ENCODE results near the gene ENOX2. TPM values are rescaled to one million over a fixed set of nuclear protein-coding genes. Genes with fewer than 3 reads are reported as not detected.

Gene ENOX2
- total RNA-seq, 1 donor from 2014 or later = 25.2 TPM

DNA sequence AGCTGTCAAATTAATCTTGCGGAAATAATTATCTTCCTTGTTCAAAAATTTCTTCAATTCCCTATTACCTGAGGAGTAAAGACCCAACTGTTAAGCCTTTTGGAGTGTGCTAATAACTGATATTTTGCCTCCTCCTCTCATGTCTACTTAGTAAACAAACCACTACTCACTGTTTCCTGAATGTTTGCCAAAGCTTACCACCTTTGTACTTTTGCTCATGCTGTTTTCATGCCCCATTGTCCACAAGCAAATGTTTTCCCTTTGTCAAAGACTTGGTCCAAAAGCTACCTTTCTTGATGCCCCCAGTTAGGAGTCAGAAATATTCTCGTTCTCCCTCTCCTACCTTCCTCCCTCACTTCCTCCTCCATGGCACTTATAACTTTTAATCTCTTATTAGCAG, 226.1 kb downstream of the ENOX2 start:
- no peak for TF ChIP-seq CTCF (conservative IDR thresholded peaks at IDR 0.05)
- Mint-ChIP-seq H3K36me3 (peaks cover 28% of the 10 kb centered on the region), H3K9me3 (no peaks in the 10 kb centered on the region), H3K4me3 (no peak overlapping the region), H3K27me3 (no peaks in the 10 kb centered on the region), H3K4me1 (ENCODE audit: unreplicated experiment) (peaks cover 5% of the 10 kb centered on the region), H3K27ac (no peak overlapping the region)
- DNase-seq (ENCODE audit: extremely low spot score, unreplicated experiment) = no peak

DNA sequence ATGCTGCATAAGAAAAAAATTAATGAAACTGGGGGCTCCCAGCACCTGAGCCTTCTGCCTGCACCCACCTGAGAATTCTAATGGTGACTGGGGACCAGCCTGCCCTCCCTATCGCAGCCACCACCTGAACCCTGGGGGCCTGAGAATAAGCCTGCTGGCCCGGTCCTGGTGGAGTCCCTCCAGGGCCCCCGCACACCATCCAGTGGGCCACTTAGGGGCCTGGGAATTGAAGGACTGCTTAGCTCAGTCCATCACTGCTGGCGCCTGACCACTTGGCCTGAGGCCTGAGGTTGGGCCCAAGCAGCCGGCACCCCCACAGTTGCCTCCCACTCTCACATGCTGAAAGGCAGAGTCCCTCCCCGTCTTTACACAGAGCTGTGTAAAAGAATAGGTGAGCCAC, 230.8 kb downstream of the ENOX2 start:
- no peak for DNase-seq (ENCODE audit: extremely low spot score, unreplicated experiment)
- Mint-ChIP-seq H3K27ac (no peak overlapping the region), H3K36me3 (peaks cover 34% of the 10 kb centered on the region)

DNA sequence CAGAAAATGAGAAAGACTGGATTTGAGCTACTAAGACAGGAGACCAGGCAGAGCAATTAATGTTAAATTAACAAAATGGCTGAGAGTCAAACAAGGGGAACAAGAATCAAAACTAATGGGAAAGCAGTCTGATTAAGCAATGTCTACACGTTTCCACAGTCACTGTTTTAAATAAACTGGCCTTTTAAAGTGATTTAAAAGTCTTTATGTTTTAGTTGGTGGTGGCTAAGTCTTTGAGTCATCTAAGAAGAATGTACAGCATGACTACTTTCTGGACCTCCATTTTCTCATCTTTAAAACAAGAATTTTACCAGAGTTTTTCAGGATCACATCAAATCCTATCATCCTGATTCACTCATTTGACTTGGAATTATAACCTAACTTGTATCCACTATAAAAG, 233.8 kb downstream of the ENOX2 start:
- TF ChIP-seq CTCF (conservative IDR thresholded peaks at IDR 0.05) = no peak
- Mint-ChIP-seq H3K4me3 (no peak overlapping the region), H3K9me3 (no peaks in the 10 kb centered on the region), H3K27ac (no peak overlapping the region), H3K4me1 (ENCODE audit: unreplicated experiment) (no peaks in the 10 kb centered on the region), H3K36me3 (peaks cover 32% of the 10 kb centered on the region), H3K27me3 (no peaks in the 10 kb centered on the region)
- DNase-seq (ENCODE audit: extremely low spot score, unreplicated experiment) = no peak

More for the DNA sequence above, 230.8 kb downstream of the ENOX2 start:
- Mint-ChIP-seq H3K27me3 (no peaks in the 10 kb centered on the region), H3K4me1 (ENCODE audit: unreplicated experiment) (no peaks in the 10 kb centered on the region), H3K9me3 (no peaks in the 10 kb centered on the region), H3K4me3 (no peak overlapping the region)
- TF ChIP-seq CTCF (conservative IDR thresholded peaks at IDR 0.05) = no peak

DNA sequence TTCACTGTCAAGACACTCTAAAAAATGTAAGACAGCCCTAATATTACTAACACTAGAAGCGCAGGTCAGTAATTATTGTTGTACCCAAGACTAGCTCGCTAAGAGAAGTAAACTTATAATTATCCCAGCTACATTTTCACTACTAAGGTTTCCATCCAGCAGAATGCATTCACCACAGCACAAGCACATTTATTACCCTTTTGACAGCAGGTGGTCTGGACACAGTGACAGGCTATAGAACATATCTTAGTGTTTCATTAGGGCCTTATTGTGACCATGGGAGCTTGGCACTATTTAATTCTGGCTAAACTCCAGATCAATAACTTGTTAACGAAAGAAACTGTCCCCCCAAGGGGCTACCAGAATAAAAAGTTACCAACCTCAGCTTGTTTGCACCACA, 237.7 kb downstream of the ENOX2 start:
- Mint-ChIP-seq H3K27me3 (no peaks in the 10 kb centered on the region), H3K9me3 (no peaks in the 10 kb centered on the region), H3K4me3 (no peak overlapping the region), H3K36me3 (peaks cover 33% of the 10 kb centered on the region), H3K27ac (no peak overlapping the region), H3K4me1 (ENCODE audit: unreplicated experiment) (no peaks in the 10 kb centered on the region)
- no peak for TF ChIP-seq CTCF (conservative IDR thresholded peaks at IDR 0.05)
- DNase-seq (ENCODE audit: extremely low spot score, unreplicated experiment) = no peak

DNA sequence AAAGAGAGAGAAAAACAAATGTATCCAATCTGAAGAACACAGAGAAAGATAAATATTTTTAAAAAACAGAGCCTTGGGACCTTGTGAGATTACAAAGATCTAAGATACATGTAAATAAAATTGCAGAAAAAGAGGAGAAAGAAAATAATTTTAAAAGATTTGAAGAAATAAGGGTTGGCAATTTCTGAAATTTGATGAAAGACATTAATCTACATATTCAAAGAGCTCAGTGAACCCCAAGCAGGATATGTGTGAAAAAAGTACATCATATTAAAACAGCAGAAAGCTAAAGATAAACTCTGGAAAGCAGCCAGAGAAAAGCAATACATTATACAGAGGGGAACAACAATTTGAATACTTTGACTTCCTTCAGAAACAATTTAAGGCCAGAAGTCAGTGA, 244.7 kb downstream of the ENOX2 start:
- no peaks in the 10 kb centered on the region for H3K9me3 Mint-ChIP-seq
- no peak overlapping the region for H3K27ac Mint-ChIP-seq
- TF ChIP-seq CTCF (conservative IDR thresholded peaks at IDR 0.05) = no peak
- peaks cover 28% of the 10 kb centered on the region for H3K36me3 Mint-ChIP-seq
- peaks cover 7% of the 10 kb centered on the region for H3K4me1 Mint-ChIP-seq (ENCODE audit: unreplicated experiment)
- DNase-seq (ENCODE audit: extremely low spot score, unreplicated experiment) = no peak
- no peak overlapping the region for H3K4me3 Mint-ChIP-seq
- H3K27me3 Mint-ChIP-seq = peaks cover 3% of the 10 kb centered on the region

DNA sequence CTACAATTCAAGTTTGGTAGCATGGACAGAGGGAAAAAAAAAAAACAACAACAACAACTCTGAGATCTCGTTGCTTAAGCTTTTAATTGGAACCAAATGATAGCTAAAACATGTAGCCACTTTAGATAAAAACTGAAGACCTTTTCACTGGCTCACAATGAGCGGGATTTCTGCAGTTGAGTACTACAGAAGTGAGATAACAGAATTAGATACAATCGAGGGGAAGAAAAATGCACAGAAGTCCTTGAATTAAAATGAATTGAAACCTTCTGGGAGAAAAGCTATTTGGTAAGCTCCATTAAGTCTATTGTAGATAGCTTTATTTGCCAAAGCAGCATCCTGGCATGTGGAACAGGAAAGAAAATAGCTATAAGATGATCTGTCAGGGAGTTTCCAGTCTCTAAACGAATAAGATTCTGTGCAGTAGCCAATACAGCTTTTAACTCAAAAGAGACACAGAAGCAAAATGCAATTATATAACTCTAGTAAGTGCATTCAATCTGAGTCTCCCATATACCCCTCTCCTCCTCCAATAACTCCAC, 248.5 kb downstream of the ENOX2 start:
- peaks cover 15% of the 10 kb centered on the region for H3K36me3 Mint-ChIP-seq
- H3K4me1 Mint-ChIP-seq (ENCODE audit: unreplicated experiment) = peaks cover 7% of the 10 kb centered on the region
- DNase-seq (ENCODE audit: extremely low spot score, unreplicated experiment) = no peak
- no peak for TF ChIP-seq CTCF (conservative IDR thresholded peaks at IDR 0.05)
- H3K4me3 Mint-ChIP-seq = no peak overlapping the region
- no peak overlapping the region for H3K27ac Mint-ChIP-seq
- peaks cover 3% of the 10 kb centered on the region for H3K27me3 Mint-ChIP-seq
- H3K9me3 Mint-ChIP-seq = no peaks in the 10 kb centered on the region

Measured in type B pancreatic cell (in vitro differentiated cells).